Panc1 (cell line): Measurements from ENCODE around the gene GREB1.

Experiments used
- POLR2AphosphoS5 ChIP-seq: IDR thresholded peaks from 2 replicates; pipeline ENCODE4 v1.6.1; 2012; ENCODE audit warnings: mild to moderate bottlenecking, low read depth, low read length, moderate library complexity
- SIN3A ChIP-seq: IDR thresholded peaks from 2 replicates; pipeline ENCODE4 v1.6.1; 2012; ENCODE audit warnings: low read depth, mild to moderate bottlenecking, low read length, moderate library complexity, borderline replicate concordance; ENCODE audit not compliant: insufficient read depth
- TCF7L2 ChIP-seq: IDR thresholded peaks from 2 replicates; pipeline ENCODE4 v1.6.1; 2011; ENCODE audit warnings: mild to moderate bottlenecking, low read depth, low read length, inconsistent platforms
- TF ChIP-seq, protein P1 (sequence below): fragments of 450-650 bp; IDR thresholded peaks from 2 replicates; pipeline ENCODE4 v1.5.1; 2017; ENCODE audit warnings: mild to moderate bottlenecking

DNA sequence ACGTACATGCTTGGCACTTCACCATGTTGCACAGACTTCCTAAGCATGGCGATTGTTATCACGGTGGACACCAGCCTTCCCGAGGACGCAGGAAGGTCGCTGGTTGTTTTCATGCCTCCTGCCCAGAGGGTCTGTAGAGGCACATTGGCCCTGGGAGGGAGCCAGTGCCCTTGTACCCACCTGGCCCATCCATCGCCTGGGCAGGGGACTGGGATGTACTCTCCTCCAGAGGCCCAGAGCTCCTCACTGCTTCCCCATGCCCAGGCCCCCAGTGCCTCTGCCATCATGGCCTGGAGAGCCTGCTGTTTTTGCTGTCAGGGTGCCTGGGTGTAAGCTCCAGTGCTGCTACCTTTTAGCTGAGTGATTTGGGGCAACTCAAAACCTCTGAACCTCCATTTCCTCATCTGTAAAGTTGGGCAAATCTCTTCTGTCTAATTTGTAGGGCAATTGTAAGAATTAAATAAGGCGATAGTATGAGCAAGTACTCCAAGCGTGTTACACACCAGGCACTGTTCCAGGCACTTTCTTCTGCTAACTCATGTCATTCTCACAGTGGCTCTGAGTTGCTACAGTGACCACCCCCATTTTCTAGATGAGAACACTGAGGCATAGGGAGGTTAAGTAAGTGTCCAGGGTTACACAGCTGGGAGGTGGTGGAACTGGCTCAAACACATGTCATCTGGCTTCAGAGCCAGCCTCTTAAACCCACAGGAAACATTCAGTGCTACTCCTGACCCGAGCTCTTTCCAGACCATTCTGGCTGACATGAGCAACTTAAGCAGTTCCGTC is 45.3 kb downstream of the GREB1 start:
- TF ChIP-seq, protein P1, sequence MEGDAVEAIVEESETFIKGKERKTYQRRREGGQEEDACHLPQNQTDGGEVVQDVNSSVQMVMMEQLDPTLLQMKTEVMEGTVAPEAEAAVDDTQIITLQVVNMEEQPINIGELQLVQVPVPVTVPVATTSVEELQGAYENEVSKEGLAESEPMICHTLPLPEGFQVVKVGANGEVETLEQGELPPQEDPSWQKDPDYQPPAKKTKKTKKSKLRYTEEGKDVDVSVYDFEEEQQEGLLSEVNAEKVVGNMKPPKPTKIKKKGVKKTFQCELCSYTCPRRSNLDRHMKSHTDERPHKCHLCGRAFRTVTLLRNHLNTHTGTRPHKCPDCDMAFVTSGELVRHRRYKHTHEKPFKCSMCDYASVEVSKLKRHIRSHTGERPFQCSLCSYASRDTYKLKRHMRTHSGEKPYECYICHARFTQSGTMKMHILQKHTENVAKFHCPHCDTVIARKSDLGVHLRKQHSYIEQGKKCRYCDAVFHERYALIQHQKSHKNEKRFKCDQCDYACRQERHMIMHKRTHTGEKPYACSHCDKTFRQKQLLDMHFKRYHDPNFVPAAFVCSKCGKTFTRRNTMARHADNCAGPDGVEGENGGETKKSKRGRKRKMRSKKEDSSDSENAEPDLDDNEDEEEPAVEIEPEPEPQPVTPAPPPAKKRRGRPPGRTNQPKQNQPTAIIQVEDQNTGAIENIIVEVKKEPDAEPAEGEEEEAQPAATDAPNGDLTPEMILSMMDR, result no peak
- TF ChIP-seq POLR2AphosphoS5, result no peak
- no peak for TF ChIP-seq TCF7L2
- no peak for TF ChIP-seq SIN3A
